Fibroblast of lung (primary cell): Measurements from ENCODE around the gene DDA1. TPM values are rescaled to one million over a fixed set of nuclear protein-coding genes. Genes with fewer than 3 reads are reported as not detected.
"Not testable (repeated sequence)": the region's sequence is repeated elsewhere in the genome, so short reads cannot be mapped to it uniquely, and the experiment has no call there.

Experiments
- DNase-seq, 2 donors: peaks; one replicate each; pipeline versions ENCODE4 v3.0.0 to v3.0.0-alpha.2; 2010; ENCODE audit warnings: low read depth in 2 of 2
- H2AFZ ChIP-seq: 2 replicates; pipeline ENCODE4 v1.5.1; 2012; ENCODE audit warnings: low read length, control low read depth, inconsistent platforms
- H3K27ac ChIP-seq: 2 replicates; pipeline ENCODE4 v1.5.1; 2011; ENCODE audit warnings: low read length, control low read depth; ENCODE audit not compliant: insufficient read depth
- H3K27me3 ChIP-seq: 2 replicates; pipeline ENCODE4 v1.5.1; 2011; ENCODE audit warnings: mild to moderate bottlenecking, low read length; ENCODE audit not compliant: control insufficient read depth, insufficient read depth
- H3K36me3 ChIP-seq: 2 replicates; pipeline ENCODE4 v1.5.1; 2011; ENCODE audit warnings: low read length; ENCODE audit not compliant: control insufficient read depth, insufficient read depth
- H3K4me1 ChIP-seq: 2 replicates; pipeline ENCODE4 v1.5.1; 2011; ENCODE audit warnings: low read length; ENCODE audit not compliant: control insufficient read depth, insufficient read depth; ENCODE audit errors: extremely low read depth
- H3K4me2 ChIP-seq: 2 replicates; pipeline ENCODE4 v1.5.1; 2011; ENCODE audit warnings: low read length, control low read depth; ENCODE audit not compliant: insufficient read depth; ENCODE audit errors: extremely low read depth
- H3K4me3 ChIP-seq, 4 experiments: fragments of 200-600 bp in 1 of 4; sonication (generic) in 1 of 4; replicated peaks in 1 of 4; 2 replicates each; pipeline ENCODE4 v1.5.1; 2011 to 2016; ENCODE audit warnings: low read length in 4 of 4, low read depth in 3 of 4, mild to moderate bottlenecking in 3 of 4, control low read depth in 2 of 4, inconsistent platforms in 1 of 4, mixed read lengths in 1 of 4; ENCODE audit not compliant: insufficient read depth in 1 of 4; ENCODE audit errors: control extremely low read depth in 1 of 4
- H3K79me2 ChIP-seq: 2 replicates; pipeline ENCODE4 v1.5.1; 2012; ENCODE audit warnings: mild to moderate bottlenecking, low read length, inconsistent platforms; ENCODE audit not compliant: control insufficient read depth, insufficient read depth
- H3K9ac ChIP-seq: 2 replicates; pipeline ENCODE4 v1.5.1; 2011; ENCODE audit warnings: mild to moderate bottlenecking, low read length, control low read depth; ENCODE audit not compliant: insufficient read depth
- H3K9me3 ChIP-seq: 2 replicates; pipeline ENCODE4 v1.5.1; 2012; ENCODE audit warnings: low read depth, low read length; ENCODE audit not compliant: control insufficient read depth, insufficient read depth
- H4K20me1 ChIP-seq: 2 replicates; pipeline ENCODE4 v1.5.1; 2011; ENCODE audit warnings: low read length; ENCODE audit not compliant: control insufficient read depth, insufficient read depth; ENCODE audit errors: extremely low read depth
- CTCF ChIP-seq, 2 donors: IDR thresholded peaks in 1 of 2; conservative IDR thresholded peaks in 1 of 2; 1 replicate in 1 of 2; 2 replicates in 1 of 2; pipeline ENCODE4 v1.5.1; 2011 to 2012; ENCODE audit warnings: low read length in 2 of 2, control low read depth in 1 of 2, inconsistent platforms in 1 of 2, low read depth in 1 of 2, mild to moderate bottlenecking in 1 of 2
- EZH2 ChIP-seq: IDR thresholded peaks from 2 replicates; pipeline ENCODE4 v1.5.1; 2012; ENCODE audit warnings: low read length, control low read depth, mild to moderate bottlenecking; ENCODE audit errors: missing control alignments
- polyA plus RNA-seq, 2 donors: library from polyadenylated mRNA; depleted of rRNA in 1 of 2; stranded (reverse) in 1 of 2; unstranded in 1 of 2; fragments of >200 nt; gene quantifications; 2 replicates each; pipeline ENCODE4 v1.2.1, GENCODE V29; 2011 to 2012; ENCODE audit warnings: missing spikeins in 1 of 2
- total RNA-seq: library from RNA; depleted of rRNA; stranded (reverse); fragments of >200 nt; gene quantifications from 2 replicates; pipeline ENCODE4 v1.2.1, GENCODE V29; 2014

The DDA1 gene
- total and polyA plus RNA-seq, 2 donors (not counting 1 experiment from before 2014, with no cell fraction given): 17.7 to 42.6 TPM

GRCh38 chr19:17293605-17294004 lies 15.8 kb upstream of the DDA1 start:
- no peak overlapping the region for H3K4me2 ChIP-seq
- no peak overlapping the region for H2AFZ ChIP-seq
- no peaks in the 10 kb centered on the region for H4K20me1 ChIP-seq
- TF ChIP-seq EZH2 (no peak), CTCF (conservative IDR thresholded peaks at IDR 0.05 in 1 of 2, IDR thresholded peaks at IDR 0.05 in 1 of 2; ENCODE audit: low read depth in 1 of 2, low read length in 2 of 2) (no peak)
- H3K27ac ChIP-seq: no peak overlapping the region
- no peak overlapping the region for H3K9ac ChIP-seq
- H3K36me3 ChIP-seq: peaks cover 1% of the 10 kb centered on the region
- H3K4me1 ChIP-seq: peaks cover 2% of the 10 kb centered on the region
- H3K9me3 ChIP-seq: no peaks in the 10 kb centered on the region
- no peak for DNase-seq
- H3K27me3 ChIP-seq: no peaks in the 10 kb centered on the region
- H3K79me2 ChIP-seq: no peaks in the 10 kb centered on the region
- H3K4me3 ChIP-seq: no peak overlapping the region

GRCh38 chr19:17294051-17294891 lies 15.1 kb upstream of the DDA1 start:
- peaks cover 1% of the 10 kb centered on the region for H3K36me3 ChIP-seq
- H3K79me2 ChIP-seq: no peaks in the 10 kb centered on the region
- H4K20me1 ChIP-seq: no peaks in the 10 kb centered on the region
- no peaks in the 10 kb centered on the region for H3K27me3 ChIP-seq
- H3K4me1 ChIP-seq: peaks cover 2% of the 10 kb centered on the region
- no peak overlapping the region for H3K9ac ChIP-seq
- H3K4me2 ChIP-seq: no peak overlapping the region
- no peak for DNase-seq
- H3K27ac ChIP-seq: no peak overlapping the region
- H3K4me3 ChIP-seq: no peak overlapping the region
- H3K9me3 ChIP-seq: no peaks in the 10 kb centered on the region
- TF ChIP-seq EZH2 (no peak), CTCF (conservative IDR thresholded peaks at IDR 0.05 in 1 of 2, IDR thresholded peaks at IDR 0.05 in 1 of 2; ENCODE audit: low read depth in 1 of 2, low read length in 2 of 2) (no peak)
- no peak overlapping the region for H2AFZ ChIP-seq

GRCh38 chr19:17295551-17295950 lies 13.8 kb upstream of the DDA1 start:
- not testable (repeated sequence) for H2AFZ ChIP-seq, H3K4me2 ChIP-seq, DNase-seq

More at GRCh38 chr19:17295551-17295950, 13.8 kb upstream of the DDA1 start:
- H3K4me1 ChIP-seq, H3K4me3 ChIP-seq, H3K27ac ChIP-seq, H4K20me1 ChIP-seq, H3K79me2 ChIP-seq, H3K9me3 ChIP-seq, H3K36me3 ChIP-seq, H3K27me3 ChIP-seq, H3K9ac ChIP-seq: not testable (repeated sequence)
